HS-27A (cell line): ENCODE measurements around the gene SLC30A5.
"Not testable (repeated sequence)": the region's sequence is repeated elsewhere in the genome, so short reads cannot be mapped to it uniquely, and the experiment has no call there.

Experiments
- DNase-seq: peaks from one replicate; pipeline ENCODE4 v3.0.0-alpha.2; 2012; ENCODE audit warnings: low read depth, missing footprints

SLC30A5 gene

GRCh38 chr5:69105996-69106906 is 12.4 kb downstream of the SLC30A5 start:
- DNase-seq = no peak

DNA sequence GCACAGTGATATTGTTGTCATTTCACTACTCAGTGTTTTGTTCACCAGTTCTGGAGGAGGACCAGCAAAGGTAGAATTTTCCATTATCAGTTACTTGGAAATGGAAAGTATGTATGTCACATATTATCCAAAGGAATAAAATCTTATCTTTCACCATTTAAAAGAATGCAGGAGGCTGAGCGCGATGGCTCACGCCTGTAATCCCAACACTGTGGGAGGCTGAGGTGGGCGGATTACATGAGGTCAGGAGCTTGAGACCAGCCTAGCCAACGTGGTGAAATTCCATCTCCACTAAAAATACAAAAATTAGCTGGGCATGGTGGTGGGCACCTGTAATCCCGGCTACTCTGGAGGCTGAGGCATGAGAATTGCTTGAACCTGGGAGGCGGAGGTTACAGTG is 14.6 kb downstream of the SLC30A5 start:
- not testable (repeated sequence) for DNase-seq

GRCh38 chr5:69113851-69114250 is 20.0 kb downstream of the SLC30A5 start:
- no peak for DNase-seq

DNA sequence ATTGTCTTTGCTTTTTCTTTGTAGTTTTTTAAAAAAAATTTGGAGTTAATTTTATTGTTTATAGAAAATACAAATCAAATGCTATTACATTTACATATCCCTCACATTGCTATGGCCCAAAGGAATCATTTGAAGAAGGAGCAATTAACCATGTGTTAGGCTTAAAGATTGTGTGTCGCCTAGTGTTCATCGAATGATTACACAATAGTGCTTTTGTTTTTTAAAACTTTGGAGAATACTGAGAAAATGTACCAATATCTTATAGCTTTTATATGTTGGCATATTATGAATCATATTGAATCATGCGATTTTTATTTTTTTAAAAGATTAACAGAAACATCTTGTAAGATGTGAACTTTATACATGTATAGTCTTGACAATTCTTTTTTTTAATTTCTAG is 21.7 kb downstream of the SLC30A5 start:
- DNase-seq = no peak

DNA sequence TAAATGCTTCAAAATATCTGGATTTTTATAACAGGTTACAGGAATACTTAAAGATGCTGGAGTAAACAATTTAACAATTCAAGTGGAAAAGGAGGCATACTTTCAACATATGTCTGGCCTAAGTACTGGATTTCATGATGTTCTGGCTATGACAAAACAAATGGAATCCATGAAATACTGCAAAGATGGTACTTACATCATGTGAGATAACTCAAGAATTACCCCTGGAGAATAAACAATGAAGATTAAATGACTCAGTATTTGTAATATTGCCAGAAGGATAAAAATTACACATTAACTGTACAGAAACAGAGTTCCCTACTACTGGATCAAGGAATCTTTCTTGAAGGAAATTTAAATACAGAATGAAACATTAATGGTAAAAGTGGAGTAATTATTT is 35.6 kb downstream of the SLC30A5 start:
- DNase-seq = no peak

GRCh38 chr5:69130241-69130640 is 36.4 kb downstream of the SLC30A5 start:
- DNase-seq = no peak

DNA sequence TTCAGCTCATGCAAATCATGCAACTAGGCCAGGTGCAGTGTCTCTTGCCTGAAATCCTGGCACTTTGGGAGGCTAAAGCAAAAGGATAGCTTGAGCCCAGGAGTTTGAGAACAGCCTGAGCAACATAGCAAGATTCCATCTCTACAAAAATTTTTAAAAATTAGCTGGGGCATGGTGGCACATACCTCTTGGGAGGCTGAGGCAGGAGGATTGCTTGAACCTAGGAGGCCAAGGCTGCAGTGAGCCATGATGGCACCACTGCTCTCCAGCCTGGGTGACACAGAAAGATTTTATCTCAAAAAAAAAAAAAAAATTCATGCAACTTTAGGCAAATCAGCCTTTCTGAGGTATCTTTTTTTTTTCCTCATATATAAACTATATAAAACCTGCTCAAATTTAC is 37.5 kb downstream of the SLC30A5 start:
- no peak for DNase-seq

DNA sequence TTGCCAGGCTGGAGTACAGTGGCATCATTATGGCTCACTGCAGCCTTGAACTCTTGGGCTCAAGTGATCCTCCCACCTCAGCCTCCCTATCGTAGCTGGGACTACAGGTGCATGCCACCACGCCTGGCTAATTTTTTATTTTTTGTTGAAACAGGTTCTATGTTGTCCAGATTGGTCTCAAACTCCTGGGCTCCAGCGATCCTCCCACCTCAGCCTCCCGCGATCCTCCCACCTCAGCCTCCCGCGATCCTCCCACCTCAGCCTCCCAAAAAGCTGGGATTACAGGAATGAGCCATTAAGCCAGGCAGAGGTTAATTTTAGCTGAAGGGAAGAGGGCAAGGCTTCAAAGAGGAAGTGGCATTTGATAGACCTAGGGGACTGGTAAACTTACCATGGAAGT is 40.3 kb downstream of the SLC30A5 start:
- no peak for DNase-seq

DNA sequence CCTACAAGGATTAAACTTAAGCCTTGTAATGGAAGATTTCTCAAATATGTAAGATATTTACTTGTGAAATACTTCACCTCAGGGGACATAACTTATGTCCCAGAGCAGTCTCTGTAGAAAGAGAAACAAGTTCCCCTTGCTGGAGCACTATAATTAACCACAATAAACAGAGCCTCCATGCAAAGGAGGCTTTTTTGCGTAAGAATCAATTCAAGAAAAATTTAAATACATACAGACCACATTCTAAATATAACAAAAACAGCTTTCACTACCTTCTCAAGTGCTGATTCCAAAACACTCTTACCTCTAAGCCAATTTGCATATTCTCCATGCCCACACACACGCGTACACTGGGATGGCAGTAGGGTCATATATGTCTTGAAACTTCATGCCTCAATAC is 42.5 kb downstream of the SLC30A5 start:
- no peak for DNase-seq

- not testable (repeated sequence) for DNase-seq
Measured at GRCh38 chr5:69137208-69137607, 43.4 kb downstream of the SLC30A5 start.

DNA sequence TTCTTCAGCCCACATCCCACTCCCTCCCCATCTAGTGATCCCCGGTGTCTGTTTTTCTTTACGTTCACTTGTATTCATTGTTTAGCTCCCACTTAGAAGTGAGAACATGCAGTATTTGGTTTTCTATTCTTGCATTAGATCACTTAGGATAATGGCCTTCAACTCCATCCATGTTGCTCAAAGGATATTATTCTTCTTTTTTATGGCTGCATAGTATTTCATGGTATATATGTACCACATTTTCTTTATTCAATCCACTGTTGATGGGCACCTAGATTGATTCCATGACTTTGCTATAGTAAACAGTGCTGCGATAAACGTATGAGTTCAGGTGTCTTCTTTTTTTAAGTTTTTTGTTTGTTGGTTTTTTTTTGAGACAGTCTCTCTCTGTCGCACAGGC is 44.0 kb downstream of the SLC30A5 start:
- no peak for DNase-seq

- DNase-seq = no peak
Measured at GRCh38 chr5:69138766-69139165, 45.0 kb downstream of the SLC30A5 start.

DNA sequence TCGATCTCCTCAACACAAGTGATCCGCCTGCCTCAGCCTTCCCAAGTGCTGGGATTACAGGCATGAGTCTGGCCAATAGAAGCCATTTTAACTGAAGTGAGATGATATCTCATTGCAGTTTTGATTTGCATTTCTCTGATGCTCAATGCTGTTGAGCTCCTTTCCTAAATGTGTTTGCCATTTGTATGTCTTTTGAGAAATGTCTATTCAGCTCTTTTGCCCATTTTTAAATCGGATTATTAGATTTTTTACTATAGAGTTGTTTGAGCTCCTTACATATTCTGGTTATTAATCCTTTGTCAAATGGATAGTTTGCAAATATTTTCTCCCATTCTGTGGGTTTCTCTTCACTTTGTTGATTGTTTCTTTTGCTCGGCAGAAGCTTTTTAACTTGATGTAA is 46.4 kb downstream of the SLC30A5 start:
- DNase-seq = not testable (repeated sequence)

GRCh38 chr5:69140827-69141226 is 47.0 kb downstream of the SLC30A5 start:
- no peak for DNase-seq

DNA sequence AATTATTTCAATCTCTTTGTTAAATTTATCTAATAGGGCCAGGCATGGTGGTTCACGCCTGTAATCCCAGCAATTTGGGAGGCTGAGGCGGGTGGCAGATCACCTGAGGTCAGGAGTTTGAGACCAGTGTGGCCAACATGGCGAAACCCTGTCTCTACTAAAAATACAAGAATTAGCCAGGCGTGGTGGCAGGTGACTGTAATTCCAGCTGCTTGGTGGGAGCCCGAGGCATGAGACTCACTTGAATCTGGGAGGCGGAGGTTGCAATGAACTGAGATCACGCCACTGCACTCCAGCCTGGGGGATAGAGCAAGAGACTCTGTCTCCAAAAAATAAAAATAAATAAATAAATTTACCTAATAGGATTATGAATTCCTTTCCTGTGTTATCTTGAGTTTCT is 54.8 kb downstream of the SLC30A5 start:
- DNase-seq = not testable (repeated sequence)

DNA sequence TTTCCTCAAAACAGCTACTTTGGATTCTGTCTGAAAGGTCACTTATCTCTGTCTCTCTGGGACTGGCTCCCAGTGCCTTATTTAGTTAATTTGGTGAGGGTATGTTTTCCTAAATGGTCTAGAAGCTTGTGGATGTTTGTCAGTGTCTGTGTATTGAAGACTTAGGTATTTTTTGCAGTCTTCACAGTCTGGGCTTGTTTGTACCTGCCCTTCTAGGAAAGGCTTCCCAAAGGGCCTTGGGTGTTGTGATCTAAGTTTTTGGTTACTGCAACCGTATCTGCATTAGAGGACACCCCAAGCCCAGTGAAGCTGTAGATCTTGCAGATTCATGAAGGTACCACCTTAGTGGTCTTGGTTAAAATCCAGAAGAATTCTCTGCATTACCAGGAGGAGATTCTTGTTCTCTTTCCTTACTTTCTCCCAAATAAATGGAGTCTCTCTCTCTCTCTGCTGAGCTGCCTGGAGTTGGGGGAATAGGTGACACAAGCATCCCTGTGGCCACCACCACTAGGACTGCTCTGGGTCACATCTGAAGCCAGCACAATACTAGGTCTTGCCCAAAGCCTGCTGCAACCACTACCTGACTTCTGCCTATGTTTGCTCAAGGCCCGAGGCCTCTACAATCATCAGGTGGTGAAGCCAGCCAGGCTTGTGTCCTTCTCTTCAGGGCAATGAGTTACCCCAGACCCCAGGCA is 55.3 kb downstream of the SLC30A5 start:
- DNase-seq = no peak

DNA sequence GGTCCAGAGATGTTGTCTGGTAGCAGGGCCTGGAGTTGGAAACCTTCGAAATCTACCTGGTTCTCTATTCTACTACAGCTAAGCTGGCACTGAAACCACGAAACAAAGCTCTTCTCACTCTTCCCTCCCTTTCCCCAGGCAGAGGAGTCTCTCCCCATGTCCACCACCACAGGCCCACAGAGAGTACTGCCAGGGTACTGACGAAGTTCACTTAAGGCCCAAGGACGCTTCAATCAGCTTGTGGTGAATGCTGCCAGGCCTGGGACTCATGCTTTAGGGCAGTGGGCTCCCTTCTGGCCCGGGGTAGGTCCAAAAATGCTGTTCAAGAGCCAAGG is 55.8 kb downstream of the SLC30A5 start:
- no peak for DNase-seq

DNA sequence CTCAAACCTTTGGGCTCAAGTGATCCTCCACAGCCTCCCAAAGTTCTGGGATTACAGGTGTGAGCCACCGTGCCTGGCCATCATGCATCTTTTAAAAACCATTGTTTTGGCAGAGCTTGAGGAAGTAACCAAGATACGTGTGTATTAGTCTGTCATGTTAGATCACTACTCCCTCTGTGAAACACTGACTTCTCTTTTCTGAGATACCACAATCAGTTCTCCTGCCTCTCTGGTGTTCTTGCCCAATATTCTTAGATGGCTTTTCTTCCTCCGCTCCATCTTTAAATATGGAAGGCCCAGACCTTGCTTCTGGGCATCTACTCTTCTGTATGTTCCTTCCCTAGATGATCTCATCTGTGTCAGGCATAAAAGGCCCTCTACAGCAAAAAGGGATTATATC is 58.9 kb downstream of the SLC30A5 start:
- DNase-seq = no peak

DNA sequence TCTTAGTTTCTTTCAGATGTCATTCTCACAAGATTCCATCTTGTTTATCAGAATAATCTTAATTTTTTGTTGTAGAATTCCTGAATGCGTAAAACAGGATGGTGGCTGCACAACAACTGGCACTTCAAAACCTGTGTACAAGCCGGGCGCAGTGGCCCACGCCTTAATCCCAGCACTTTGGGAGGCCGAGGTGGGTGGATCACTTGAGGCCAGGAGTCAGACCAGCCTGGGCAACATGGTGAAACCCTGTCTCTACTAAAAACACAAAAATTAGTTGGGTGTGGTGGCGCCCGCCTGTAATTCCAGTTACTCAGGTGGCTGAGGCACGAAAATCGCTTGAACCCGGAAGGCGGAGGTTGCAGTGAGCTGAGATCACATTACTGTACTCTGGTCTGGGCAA is 62.6 kb downstream of the SLC30A5 start:
- no peak for DNase-seq

DNA sequence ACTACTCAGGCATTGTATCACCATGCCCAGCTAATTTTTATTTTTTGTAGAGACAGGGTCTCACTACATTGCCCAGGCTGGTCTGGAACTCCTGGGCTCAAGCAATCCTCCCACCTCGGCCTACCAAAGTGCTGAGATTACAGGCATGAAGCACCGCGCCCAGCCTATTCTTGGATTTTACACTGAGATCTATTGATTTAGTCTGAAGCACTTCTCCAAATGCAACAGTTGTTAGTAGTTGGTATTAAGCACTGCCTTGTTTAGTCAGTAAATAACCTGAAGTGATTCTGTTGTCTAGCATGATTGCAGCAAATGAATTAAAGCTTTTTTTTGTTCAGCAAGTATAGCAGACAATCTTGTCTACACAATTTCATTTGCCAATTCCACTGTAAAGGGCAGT is 64.2 kb downstream of the SLC30A5 start:
- DNase-seq = no peak

DNA sequence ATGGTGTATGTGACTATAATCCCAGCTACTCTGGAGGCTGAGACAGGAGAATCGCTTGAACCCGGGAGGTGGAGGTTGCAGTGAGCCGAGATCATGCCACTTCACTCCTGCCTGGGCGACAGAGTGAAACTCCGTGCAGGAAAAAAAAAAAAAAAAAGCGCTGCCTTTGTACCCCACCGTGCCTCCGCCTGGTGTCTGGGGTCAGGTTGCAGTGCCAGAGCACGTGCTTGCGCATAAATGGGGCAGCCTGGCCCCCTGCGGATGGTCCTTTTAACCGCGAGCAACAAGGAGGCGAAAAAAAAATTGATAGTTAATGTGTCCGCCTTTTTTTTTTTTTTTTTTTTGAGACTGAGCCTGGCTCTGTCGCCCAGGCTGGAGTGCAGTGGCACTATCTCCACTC is 66.8 kb downstream of the SLC30A5 start:
- no peak for DNase-seq

DNA sequence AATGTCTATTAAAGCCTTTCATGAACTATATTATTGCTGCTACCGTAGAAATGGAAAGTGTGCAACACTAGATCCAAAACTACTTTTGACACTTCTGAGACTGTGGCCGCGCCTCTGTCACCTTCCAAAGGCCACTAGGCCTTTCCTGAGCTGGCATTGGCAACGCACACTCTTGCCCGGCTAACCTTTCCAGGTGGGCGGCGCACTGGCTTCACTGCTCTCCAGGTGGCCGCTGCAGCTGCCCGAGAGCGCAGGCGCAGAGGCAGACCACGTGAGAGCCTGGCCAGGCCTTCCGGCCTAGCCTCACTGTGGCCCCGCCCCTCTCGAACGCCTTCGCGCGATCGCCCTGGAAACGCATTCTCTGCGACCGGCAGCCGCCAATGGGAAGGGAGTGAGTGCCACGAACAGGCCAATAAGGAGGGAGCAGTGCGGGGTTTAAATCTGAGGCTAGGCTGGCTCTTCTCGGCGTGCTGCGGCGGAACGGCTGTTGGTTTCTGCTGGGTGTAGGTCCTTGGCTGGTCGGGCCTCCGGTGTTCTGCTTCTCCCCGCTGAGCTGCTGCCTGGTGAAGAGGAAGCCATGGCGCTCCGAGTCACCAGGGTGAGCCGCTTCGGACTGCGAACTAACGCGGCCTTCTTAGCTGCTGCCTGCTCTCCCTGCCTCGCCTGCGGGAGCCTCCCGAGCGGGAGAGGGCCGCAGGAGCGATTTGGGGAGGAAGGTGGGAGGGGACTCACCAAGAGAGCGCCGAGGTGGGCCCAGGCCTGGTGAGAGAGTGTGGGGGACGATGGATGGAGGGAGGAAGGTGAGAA is 73.1 kb downstream of the SLC30A5 start, which contains the start of gene CCNB1:
Gene CCNB1 (plus strand): TSS at position 465 of the 807 bp plus-strand sequence. CDS start 113 bp downstream, at position 578.
- peak; percentile 68 for DNase-seq

DNA sequence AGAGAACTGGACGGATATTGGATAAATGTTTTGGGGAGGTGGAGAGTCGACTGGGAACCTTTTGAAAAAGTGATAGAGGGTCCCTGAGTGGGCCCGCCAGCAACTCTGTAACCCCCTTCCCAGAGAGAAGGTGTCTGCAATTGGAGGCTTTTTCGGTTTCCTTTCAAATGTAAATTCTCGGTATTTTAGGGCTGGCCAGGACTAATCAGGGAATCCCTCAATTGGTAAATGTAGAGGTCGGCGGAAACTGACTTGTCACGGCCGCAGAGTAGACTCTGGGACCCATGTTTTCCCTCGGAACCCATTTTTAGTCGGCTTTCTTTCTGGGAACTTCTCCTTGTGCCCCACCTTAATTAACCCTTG is 73.7 kb downstream of the SLC30A5 start:
- no peak for DNase-seq
